SJSA1 (cell line): ENCODE measurements around the gene NPHP1. TPM values are rescaled to one million over a fixed set of nuclear protein-coding genes. Genes with fewer than 3 reads are reported as not detected.

ENCODE experiments used
- total RNA-seq: library from RNA; depleted of rRNA; stranded (reverse); fragments of >200 nt; shearing (Covaris generic); gene quantifications from 2 replicates; pipeline ENCODE4 v1.2.3, GENCODE V29; 2014; rRNA removed

Gene NPHP1
- total RNA-seq, 1 experiment from 2014 or later: 6.8 TPM

Other genes with a start within 250 kb of the NPHP1 start
- not detected in 2 replicates for gene MALL, start 89.2 kb downstream of the NPHP1 start, total RNA-seq
- 93.0 and 187 TPM in 2 replicates for gene MTLN, start 7.5 kb upstream of the NPHP1 start, total RNA-seq